NCI-H510A (cell line): ENCODE results near the gene NLGN4X.
A peak's percentile ranks its signal among the peaks of the same experiment; 100 is the strongest.

ENCODE experiments used
- DNase-seq: peaks from one replicate; lab custom pipeline; 2025; lab: John Stamatoyannopoulos, UW

Gene NLGN4X

GRCh38 chrX:6228720-6229119 lies at the start of gene NLGN4X:
TSS of gene NLGN4X (minus strand) at chrX:6228867. CDS start at chrX:6151466, 77,401 bp downstream.
- DNase-seq, result no peak

GRCh38 chrX:6266041-6266440 lies 37.4 kb upstream of the NLGN4X start:
- DNase-seq, result no peak

- DNase-seq, result no peak
Observed at GRCh38 chrX:6262959-6263358, 34.3 kb upstream of the NLGN4X start.

- DNase-seq, result no peak
Observed at GRCh38 chrX:6257025-6257424, 28.4 kb upstream of the NLGN4X start.

- DNase-seq, result peak; percentile 11
Observed at GRCh38 chrX:6244666-6245065, 16.0 kb upstream of the NLGN4X start.

- DNase-seq, result no peak
Observed at GRCh38 chrX:6238576-6238975, 9.9 kb upstream of the NLGN4X start.

- DNase-seq, result no peak
Observed at GRCh38 chrX:6227935-6228334, 732 bp downstream of the NLGN4X start.

- DNase-seq, result no peak
Observed at GRCh38 chrX:6227453-6227835, 1.2 kb downstream of the NLGN4X start.

- DNase-seq, result no peak
Observed at GRCh38 chrX:6226596-6227452, 1.8 kb downstream of the NLGN4X start.

- DNase-seq, result no peak
Observed at GRCh38 chrX:6225911-6226595, 2.6 kb downstream of the NLGN4X start.

- DNase-seq, result no peak
Observed at GRCh38 chrX:6225288-6225910, 3.3 kb downstream of the NLGN4X start.

GRCh38 chrX:6223516-6223915 lies 5.2 kb downstream of the NLGN4X start:
- no peak for DNase-seq

- no peak for DNase-seq
Observed at GRCh38 chrX:6210230-6210629, 18.4 kb downstream of the NLGN4X start.

- DNase-seq, result no peak
Observed at GRCh38 chrX:6203462-6204215, 25.0 kb downstream of the NLGN4X start.

GRCh38 chrX:6199486-6199885 lies 29.2 kb downstream of the NLGN4X start:
- DNase-seq, result no peak

- DNase-seq, result no peak
Observed at GRCh38 chrX:6187256-6187655, 41.4 kb downstream of the NLGN4X start.

GRCh38 chrX:6184900-6185515 lies 43.7 kb downstream of the NLGN4X start:
- no peak for DNase-seq

- no peak for DNase-seq
Observed at GRCh38 chrX:6175914-6176313, 52.8 kb downstream of the NLGN4X start.

- no peak for DNase-seq
Observed at GRCh38 chrX:6170424-6170823, 58.2 kb downstream of the NLGN4X start.

- DNase-seq, result no peak
Observed at GRCh38 chrX:6169407-6169806, 59.3 kb downstream of the NLGN4X start.

- no peak for DNase-seq
Observed at GRCh38 chrX:6163721-6164120, 64.9 kb downstream of the NLGN4X start.

- no peak for DNase-seq
Observed at GRCh38 chrX:6159468-6159867, 69.2 kb downstream of the NLGN4X start.
